GM18505 (cell line): ENCODE results near the gene TBCK.

Experiments
- ATAC-seq: cut with Tn5 transposase; IDR thresholded peaks from one replicate; pipeline ENCODE4 v1.9.1; 2021; ENCODE audit not compliant: unreplicated experiment
- POLR2A ChIP-seq: IDR thresholded peaks from 4 replicates; pipeline ENCODE4 v1.6.1; 2011; ENCODE audit warnings: borderline replicate concordance; ENCODE audit not compliant: insufficient read depth, insufficient read length; ENCODE audit errors: extremely low read depth

Gene TBCK

GRCh38 chr4:106315968-106316772 lies at the start of gene TBCK, which contains the start of gene AIMP1:
Gene TBCK (minus strand): TSS chr4:106316209. CDS start chr4:106308960, 7,249 bp downstream.
Gene AIMP1 (plus strand): TSS chr4:106316550. CDS start chr4:106325010, 8,460 bp downstream.
- ATAC-seq, result peak; percentile 89
- TF ChIP-seq POLR2A, result peak; percentile 86

- no peak for ATAC-seq
- no peak for TF ChIP-seq POLR2A
These were observed 49.6 kb upstream of the TBCK start for GRCh38 chr4:106365613-106366012.

- no peak for ATAC-seq
- no peak for TF ChIP-seq POLR2A
These were observed 48.3 kb upstream of the TBCK start for GRCh38 chr4:106364282-106364681.

- TF ChIP-seq POLR2A, result no peak
- no peak for ATAC-seq
These were observed 46.2 kb upstream of the TBCK start for GRCh38 chr4:106362086-106362825.

GRCh38 chr4:106358899-106359298 lies 42.9 kb upstream of the TBCK start:
- no peak for TF ChIP-seq POLR2A
- ATAC-seq, result no peak

- TF ChIP-seq POLR2A, result no peak
- no peak for ATAC-seq
These were observed 39.2 kb upstream of the TBCK start for GRCh38 chr4:106355193-106355592.

GRCh38 chr4:106353786-106354185 lies 37.8 kb upstream of the TBCK start:
- ATAC-seq, result no peak
- no peak for TF ChIP-seq POLR2A

GRCh38 chr4:106351016-106351415 lies 35.0 kb upstream of the TBCK start:
- ATAC-seq, result no peak
- no peak for TF ChIP-seq POLR2A

GRCh38 chr4:106347167-106347566 lies 31.2 kb upstream of the TBCK start:
- TF ChIP-seq POLR2A, result no peak
- ATAC-seq, result no peak

- no peak for ATAC-seq
- no peak for TF ChIP-seq POLR2A
These were observed 28.6 kb upstream of the TBCK start for GRCh38 chr4:106344647-106344970.

- no peak for ATAC-seq
- TF ChIP-seq POLR2A, result no peak
These were observed 28.0 kb upstream of the TBCK start for GRCh38 chr4:106343865-106344646.

GRCh38 chr4:106340774-106341173 lies 24.8 kb upstream of the TBCK start:
- TF ChIP-seq POLR2A, result no peak
- no peak for ATAC-seq

- TF ChIP-seq POLR2A, result no peak
- no peak for ATAC-seq
These were observed 23.4 kb upstream of the TBCK start for GRCh38 chr4:106339431-106339830.

GRCh38 chr4:106338671-106339070 lies 22.7 kb upstream of the TBCK start:
- no peak for ATAC-seq
- no peak for TF ChIP-seq POLR2A

- no peak for ATAC-seq
These were observed 21.9 kb upstream of the TBCK start for GRCh38 chr4:106337916-106338315.

More at GRCh38 chr4:106337916-106338315, 21.9 kb upstream of the TBCK start:
- no peak for TF ChIP-seq POLR2A
